GM18499 (cell line): ENCODE measurements around the gene PPM1D.
"Not testable (repeated sequence)": the region's sequence is repeated elsewhere in the genome, so short reads cannot be mapped to it uniquely, and the experiment has no call there.

Experiments
- ATAC-seq: cut with Tn5 transposase; IDR thresholded peaks from one replicate; pipeline ENCODE4 v1.9.1; 2021; ENCODE audit warnings: moderate number of reproducible peaks; ENCODE audit not compliant: insufficient read depth, unreplicated experiment

Gene PPM1D

DNA sequence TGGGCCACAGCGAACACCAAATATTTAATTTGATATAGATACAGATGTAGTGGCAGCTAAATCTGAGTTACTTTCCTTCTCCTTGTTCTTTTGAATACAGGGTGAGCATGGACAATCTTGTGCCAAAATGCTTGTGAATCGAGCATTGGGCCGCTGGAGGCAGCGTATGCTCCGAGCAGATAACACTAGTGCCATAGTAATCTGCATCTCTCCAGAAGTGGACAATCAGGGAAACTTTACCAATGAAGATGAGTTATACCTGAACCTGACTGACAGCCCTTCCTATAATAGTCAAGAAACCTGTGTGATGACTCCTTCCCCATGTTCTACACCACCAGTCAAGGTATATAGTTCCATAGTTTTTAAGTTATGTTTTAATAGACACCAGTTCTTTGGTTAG, 56.5 kb downstream of the PPM1D start:
- ATAC-seq: no peak

DNA sequence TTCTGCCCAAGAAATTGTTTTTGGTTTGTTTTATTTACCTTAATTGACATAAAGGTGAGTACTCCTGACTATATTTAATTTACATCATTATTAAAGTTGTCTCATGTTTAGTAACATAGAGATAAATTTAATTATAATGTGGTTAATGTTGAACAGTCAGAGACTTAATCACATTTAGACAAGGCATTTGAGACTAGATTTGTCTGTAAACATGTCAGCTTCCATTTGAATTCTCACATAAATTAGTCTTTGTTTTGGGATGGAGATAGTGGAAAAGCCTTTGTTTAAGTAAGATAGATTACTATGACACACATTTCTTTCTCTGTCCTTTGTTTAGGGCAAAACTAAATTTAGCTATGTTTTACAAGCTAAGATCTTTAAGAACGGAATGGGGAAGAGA, 59.2 kb downstream of the PPM1D start:
- no peak for ATAC-seq

DNA sequence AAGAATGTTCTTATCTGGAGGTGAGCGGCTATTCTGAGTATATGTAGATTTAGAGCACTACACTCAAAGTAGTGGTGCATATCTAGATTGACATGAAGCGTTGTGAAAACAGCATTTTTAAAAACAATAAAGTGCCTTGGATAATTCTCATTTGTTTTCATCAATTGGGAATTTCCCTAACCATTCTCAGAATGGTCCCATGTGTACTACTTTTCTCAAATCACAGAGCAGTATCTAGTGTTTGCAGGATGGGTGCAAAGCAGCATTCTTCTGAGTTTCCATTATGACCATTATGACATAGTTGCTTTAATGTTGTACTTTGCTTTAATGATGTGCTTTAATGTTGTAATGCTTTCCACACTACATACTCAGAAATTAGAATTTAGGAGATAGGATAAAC, 61.5 kb downstream of the PPM1D start:
- no peak for ATAC-seq

DNA sequence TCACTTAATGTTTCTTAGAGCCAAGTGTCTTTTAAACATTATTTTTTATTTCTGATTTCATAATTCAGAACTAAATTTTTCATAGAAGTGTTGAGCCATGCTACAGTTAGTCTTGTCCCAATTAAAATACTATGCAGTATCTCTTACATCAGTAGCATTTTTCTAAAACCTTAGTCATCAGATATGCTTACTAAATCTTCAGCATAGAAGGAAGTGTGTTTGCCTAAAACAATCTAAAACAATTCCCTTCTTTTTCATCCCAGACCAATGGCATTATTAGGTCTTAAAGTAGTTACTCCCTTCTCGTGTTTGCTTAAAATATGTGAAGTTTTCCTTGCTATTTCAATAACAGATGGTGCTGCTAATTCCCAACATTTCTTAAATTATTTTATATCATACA, 64.0 kb downstream of the PPM1D start:
- ATAC-seq: no peak

DNA sequence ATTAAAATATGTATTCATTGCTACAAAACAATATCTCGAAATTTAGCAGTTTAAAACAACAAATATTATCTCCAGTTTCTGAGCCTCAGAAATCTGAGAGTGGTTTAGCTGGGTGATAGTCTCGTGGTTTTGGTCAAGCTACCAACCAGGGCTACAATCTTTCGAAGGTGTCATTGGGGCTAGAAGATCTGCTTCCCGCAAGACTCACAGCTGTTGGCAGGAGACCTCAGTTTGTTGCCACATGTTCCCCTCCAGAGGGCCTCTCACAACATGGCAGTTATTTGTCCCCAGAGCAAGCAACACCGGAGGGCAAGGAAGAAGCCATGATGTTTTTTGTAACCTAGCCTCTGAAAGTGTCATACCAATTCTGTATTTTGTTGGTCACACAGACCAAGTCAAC, 65.6 kb downstream of the PPM1D start:
- ATAC-seq: no peak

DNA sequence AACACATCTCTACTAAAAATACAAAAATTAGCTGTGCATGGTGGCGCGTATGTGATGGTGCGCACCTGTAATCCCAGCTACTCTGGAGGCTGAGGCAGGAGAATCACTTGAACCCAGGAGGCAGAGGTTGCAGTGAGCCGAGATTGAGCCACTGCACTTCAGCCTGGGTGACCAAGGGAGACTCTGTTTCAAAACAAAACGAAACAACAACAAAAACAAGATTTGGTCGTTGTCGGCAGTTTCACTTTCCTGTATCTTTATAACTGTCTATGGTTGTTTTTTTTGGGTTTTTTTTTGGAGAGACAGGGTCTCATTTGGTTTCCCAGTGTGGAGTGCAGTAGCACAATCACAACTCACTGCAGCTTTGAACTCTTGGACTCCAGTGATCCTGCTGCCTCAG, 68.7 kb downstream of the PPM1D start:
- ATAC-seq: not testable (repeated sequence)

DNA sequence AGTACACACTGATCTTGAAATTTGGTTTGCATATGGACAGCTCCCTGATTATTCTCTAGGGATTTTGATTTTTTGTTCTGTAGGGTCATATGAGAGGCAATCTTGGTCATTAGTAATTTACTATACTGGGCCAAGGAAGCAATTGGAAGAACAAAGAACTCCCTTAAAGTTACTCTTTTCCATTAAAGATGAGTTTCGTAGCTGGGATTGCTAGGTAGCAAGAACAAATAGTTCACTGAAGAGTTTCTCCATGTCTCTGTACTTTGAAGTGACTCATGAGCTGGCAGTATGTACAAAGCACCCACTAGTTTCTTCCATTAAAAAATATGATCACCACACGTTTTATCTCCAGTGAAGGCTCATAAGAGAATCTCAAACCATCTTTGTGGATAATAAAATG, 71.5 kb downstream of the PPM1D start:
- ATAC-seq: no peak

- not testable (repeated sequence) for ATAC-seq
These were observed 74.6 kb downstream of the PPM1D start for GRCh38 chr17:60674637-60675036.

DNA sequence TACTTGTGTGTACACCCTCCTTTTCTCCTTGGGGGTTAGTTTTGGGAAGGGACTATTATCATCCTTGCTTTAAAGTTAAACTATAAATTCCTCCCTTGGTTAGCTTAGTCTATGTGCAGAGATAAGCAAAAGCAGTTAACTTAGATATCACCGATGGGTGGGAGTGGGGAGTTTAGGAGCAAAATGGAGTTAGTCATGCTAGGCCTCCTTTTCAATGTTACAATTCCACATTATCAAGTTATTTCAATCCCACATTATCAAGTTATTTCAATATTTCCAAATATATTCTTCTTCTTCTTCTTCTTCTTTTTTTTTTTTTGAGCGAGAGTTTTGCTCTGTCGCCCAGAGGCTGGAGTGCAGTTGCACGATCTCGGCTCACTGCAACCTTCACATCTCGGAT, 76.0 kb downstream of the PPM1D start:
- no peak for ATAC-seq

GRCh38 chr17:60676758-60677307, 76.8 kb downstream of the PPM1D start:
- ATAC-seq: no peak

GRCh38 chr17:60677308-60678117, 77.5 kb downstream of the PPM1D start, which contains the start of gene BCAS3:
Gene BCAS3 (plus strand): TSS chr17:60677851.
- peak; percentile 94 for ATAC-seq

DNA sequence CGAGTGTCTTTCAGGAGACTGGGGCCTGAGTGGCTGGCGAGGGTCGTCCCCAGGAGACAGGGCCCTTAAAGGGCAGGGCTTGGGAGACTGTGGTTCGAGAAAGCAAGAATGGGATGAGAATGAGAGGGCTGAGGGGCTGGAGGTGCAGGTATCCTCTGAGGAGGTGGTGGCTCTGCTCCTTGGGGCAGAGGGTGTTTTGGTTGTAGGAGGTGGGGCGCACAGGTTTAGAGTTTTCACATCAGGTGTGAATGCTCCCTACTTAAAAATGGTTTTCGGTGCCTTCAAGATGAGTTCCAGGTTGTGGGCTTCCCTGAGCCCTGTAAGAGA, 78.1 kb downstream of the PPM1D start:
- ATAC-seq: no peak

- no peak for ATAC-seq
These were observed 79.3 kb downstream of the PPM1D start for GRCh38 chr17:60679287-60679686.

GRCh38 chr17:60680754-60681153, 80.8 kb downstream of the PPM1D start:
- ATAC-seq: no peak

- no peak for ATAC-seq
These were observed 85.4 kb downstream of the PPM1D start for GRCh38 chr17:60685437-60685836.

- ATAC-seq: no peak
These were observed 96.0 kb downstream of the PPM1D start for GRCh38 chr17:60695960-60696359.

- no peak for ATAC-seq
These were observed 99.1 kb downstream of the PPM1D start for GRCh38 chr17:60699090-60699489.

- ATAC-seq: no peak
These were observed 104.2 kb downstream of the PPM1D start for GRCh38 chr17:60704170-60704569.

DNA sequence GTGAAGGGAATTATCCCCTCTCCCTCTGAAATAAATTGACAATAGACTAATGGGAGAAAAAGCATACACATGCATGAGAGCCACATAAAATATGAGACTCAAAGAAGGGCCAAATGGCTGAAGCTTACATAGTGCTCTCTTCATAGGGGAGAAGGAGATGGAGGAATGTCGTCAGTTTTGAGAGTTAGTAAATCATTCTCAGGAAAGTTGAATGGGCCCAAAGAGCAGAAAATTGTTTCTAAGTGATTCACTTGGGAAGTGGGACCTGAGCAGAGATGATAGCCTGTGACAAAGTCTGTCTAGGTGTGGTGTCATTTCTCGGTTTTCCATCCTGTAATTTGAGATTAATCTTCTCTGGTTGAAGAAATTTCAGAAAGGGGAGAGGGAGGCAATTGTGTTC, 112.7 kb downstream of the PPM1D start:
- no peak for ATAC-seq

- ATAC-seq: no peak
These were observed 113.6 kb downstream of the PPM1D start for GRCh38 chr17:60713608-60714007.
